HG03378 (cell line): ENCODE measurements around the gene TMEM254.
"Not testable (repeated sequence)": the region's sequence is repeated elsewhere in the genome, so short reads cannot be mapped to it uniquely, and the experiment has no call there.

Experiments used
- ATAC-seq: cut with Tn5 transposase; IDR thresholded peaks from one replicate; pipeline ENCODE4 v1.9.1; 2021; ENCODE audit warnings: mild to moderate bottlenecking, moderate library complexity; ENCODE audit not compliant: unreplicated experiment

The TMEM254 gene

GRCh38 chr10:80075781-80076180 lies 2.7 kb upstream of the TMEM254 start:
- ATAC-seq, result no peak

- ATAC-seq, result no peak
These were observed 507 bp upstream of the TMEM254 start for GRCh38 chr10:80077869-80078447.

GRCh38 chr10:80079312-80079719 lies 851 bp downstream of the TMEM254 start:
- no peak for ATAC-seq

- ATAC-seq, result no peak
These were observed 2.6 kb downstream of the TMEM254 start for GRCh38 chr10:80081026-80081425.

DNA sequence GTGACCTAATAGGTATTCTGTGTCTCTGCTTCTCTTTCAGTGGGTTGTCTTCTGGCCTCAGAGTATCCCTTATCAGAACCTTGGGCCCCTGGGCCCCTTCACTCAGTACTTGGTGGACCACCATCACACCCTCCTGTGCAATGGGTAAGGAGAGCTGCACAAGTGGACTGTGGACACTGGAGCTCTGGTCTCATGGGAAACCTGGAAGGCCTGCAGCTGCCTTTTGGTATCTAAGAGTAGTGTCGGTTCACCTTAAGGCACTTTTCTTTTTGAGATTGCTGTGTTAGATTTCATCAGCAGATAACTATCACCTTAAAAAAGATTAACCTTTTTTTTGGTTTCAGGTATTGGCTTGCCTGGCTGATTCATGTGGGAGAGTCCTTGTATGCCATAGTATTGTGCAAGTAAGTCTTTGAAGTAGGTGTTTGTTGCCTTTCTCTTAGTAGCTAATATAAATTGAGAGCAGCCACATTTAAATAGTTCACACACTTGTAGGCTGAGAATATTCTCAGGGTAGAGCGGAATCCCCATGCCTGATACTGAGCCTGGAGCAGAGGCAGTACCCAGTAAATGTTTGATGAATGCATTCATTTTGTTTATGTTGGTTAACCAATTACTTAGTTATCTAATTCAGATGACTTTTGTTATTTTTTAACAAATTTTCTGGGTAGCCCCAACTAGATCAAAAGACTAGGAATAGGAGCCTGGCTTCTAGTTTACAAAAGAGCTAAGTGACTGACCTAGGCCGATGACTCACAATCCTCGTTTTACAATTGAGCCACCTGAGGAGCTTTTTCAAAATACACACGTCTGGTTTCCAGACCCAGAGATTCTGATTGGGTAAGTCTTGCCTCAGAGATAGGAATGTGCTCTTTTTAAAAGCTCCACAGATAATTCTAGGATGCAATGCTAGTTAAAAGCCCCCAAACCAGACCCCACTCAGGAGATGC lies 3.6 kb downstream of the TMEM254 start:
- no peak for ATAC-seq

DNA sequence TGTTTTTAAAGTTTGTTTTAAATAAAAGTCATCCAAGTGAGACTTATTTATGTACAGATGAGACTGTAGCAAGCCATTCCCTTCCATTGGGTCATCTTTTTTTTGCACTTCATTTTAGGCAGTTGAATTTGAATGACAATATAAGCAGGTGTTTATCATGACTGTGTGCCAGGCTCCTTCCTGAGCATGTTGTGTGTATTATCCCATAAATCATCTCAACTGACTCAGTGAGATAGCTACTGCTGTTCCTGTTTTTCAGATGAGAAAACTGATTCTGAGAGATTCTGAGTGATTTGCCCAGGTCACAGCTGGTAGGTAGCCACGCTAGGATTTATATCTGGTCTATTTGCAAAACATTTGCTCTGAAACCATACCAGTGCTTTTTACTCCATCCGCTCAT lies 11.7 kb downstream of the TMEM254 start:
- ATAC-seq, result no peak

GRCh38 chr10:80094231-80094630 lies 15.8 kb downstream of the TMEM254 start:
- ATAC-seq, result no peak

- not testable (repeated sequence) for ATAC-seq
These were observed 19.8 kb downstream of the TMEM254 start for GRCh38 chr10:80098272-80098671.

GRCh38 chr10:80099295-80099694 lies 20.8 kb downstream of the TMEM254 start:
- ATAC-seq, result not testable (repeated sequence)

DNA sequence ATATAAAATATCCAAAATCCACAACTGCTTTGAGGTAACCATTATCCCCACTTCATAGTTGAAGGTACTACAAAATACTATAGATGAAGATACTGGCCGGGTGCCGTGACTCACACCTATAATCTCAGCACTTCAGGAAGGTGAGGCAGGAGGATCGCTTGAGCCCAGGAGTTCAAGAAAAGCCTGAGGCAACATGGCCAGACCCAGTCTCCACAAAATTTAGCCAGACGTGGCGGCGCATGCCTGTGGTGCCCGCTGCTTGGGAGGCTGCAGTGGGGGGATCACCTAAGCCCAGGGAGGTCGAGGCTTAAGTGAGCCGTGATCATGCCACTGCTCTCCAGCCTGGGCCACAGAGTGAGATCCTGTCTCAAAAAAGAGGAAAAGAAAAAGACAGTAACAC lies 21.7 kb downstream of the TMEM254 start:
- ATAC-seq, result no peak

- no peak for ATAC-seq
These were observed 22.6 kb downstream of the TMEM254 start for GRCh38 chr10:80100861-80101695.

DNA sequence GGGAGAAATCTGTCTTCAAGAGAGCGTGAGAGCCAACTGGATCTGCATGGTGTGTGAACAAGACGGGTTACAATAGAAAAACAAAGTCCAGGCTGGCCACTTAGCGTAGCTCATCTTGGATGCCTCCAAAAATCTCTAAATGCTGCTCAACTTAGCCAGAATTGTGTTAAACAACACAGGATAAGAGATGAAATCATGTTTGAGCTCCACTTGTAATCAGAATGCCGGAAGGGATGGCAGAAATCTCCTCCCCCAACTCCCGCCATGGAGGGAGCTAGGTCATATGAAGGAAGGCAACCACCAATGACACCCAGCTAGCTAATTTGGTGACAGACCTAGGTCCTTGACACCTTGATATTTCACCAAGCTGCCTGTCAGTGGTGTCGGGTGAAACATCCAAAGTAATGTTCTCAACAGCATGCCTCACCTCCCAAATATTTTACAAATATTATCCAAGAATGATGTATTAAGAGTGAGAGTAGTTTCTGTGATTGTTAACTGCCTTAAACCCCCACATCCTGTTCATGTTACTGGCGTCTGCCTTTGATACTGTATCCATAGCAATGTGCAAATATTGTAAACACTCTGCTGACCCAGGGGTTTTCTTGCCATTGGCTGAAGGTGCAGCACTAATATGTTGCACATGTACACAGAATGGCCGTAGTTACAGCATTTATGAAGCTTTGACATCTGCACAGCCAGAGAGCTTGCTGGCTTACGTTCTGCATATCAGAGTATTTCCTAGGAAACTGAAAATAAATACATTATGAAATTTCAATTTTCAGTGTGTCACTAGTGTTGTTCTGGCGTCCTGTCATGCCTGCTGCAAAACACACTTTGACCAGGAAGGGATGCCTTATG lies 25.8 kb downstream of the TMEM254 start:
- ATAC-seq, result peak; percentile 45

DNA sequence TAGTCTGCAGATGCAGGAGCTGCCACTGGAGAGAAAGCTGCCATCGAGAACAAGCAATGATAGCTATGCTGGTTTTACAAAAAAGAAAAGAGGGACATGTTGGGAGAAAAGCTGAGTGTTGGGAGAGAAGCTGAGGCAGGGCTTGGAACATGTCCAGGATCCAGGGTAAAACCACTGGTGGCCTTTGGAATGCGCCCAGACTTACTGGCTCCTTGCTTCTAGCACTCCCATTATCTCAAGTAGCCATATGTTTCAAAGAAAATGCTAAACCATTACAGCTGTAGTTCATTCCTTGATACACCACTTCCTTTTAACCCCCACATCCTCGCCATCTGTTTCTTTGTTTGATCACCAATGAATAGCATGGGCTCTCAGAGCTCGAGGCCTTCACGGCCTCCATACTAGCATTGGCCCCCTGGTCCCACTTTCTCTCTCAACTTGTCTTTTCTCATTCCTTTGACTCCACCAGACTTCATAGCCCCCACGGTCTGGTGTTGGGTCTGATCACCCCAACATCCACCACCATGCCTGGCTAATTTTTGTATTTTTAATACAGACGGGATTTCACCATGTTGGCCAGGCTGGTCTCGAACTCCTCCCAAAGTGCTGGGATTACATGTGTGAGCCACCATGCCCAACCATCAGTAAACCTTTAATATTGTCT lies 30.2 kb downstream of the TMEM254 start:
- no peak for ATAC-seq

DNA sequence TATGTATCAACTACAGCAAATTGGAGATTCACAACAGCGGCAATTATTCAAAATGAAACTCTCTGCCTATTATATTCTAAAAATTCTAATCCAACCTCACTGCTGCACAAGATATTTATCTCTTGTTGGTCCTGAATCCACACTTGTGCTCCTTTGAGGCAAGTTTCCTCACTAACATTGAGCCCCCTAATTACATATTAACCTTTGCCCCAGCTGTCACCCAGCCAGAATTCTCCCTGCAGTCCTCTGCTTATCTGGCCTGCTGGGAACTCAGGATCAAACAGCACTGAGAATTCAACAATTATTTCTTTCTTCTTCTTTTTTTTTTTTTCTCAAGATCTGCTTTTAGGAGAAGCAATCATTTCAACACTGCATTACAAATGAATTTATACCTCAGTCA lies 32.5 kb downstream of the TMEM254 start:
- no peak for ATAC-seq

GRCh38 chr10:80118669-80119068 lies 40.2 kb downstream of the TMEM254 start:
- no peak for ATAC-seq

GRCh38 chr10:80122110-80122710 lies 43.7 kb downstream of the TMEM254 start:
- ATAC-seq, result no peak

DNA sequence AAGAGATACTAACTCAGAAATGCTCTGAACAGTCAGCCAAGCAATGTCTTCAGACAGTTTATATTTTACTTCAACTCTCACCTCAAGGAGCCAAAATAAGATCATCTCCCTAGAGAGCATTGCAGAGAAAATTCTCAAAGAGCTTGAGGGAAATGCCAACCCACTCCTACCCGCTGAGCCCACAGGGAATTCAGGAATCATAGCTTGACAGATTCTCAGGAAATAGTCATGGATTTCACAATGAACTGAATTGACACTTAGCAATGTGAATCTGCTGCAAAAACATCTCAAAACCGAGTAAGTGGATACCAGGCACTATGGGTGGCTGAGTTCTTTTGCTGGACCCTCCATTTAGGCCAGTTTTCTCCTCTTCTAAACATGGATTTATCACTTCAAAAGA lies 44.3 kb downstream of the TMEM254 start:
- no peak for ATAC-seq

- no peak for ATAC-seq
These were observed 48.4 kb downstream of the TMEM254 start for GRCh38 chr10:80126876-80127275.

DNA sequence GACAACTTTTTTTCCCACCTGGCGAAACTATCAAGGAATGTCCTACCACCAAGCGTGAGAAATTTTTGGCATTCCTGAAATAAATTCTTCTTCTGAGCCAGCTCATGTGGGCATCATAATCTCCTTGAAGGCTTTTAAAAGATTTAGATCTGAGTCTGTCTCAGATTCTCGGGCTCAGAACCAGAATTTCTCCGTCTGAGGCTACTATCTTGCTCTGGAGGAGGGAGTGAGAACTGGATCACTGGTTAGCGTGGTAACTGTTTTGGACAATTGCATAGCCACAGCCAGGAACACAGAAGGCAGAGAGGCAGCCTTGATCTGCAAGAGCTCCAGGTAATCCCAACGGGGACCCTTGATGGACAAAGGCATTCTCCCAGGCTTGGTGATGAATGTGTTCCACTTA lies 53.0 kb downstream of the TMEM254 start:
- ATAC-seq, result no peak
